Occipital lobe (tissue), 2 donors: Measurements from ENCODE around the gene POC1A. TPM values are rescaled to one million over a fixed set of nuclear protein-coding genes. Genes with fewer than 3 reads are reported as not detected.
A peak's percentile ranks its signal among the peaks of the same experiment; 100 is the strongest.

Experiments
- DNase-seq: peaks from one replicate; lab custom pipeline; 2025; lab: John Stamatoyannopoulos, UW
- total RNA-seq: library from RNA; depleted of rRNA; stranded (reverse); fragments of >200 nt; gene quantifications from one replicate; pipeline ENCODE4 v1.2.3, GENCODE V29; 2014

POC1A gene
- 3.1 TPM for total RNA-seq

GRCh38 chr3:52154135-52155094 lies at the start of gene POC1A:
POC1A (minus strand) TSS chr3:52154423; CDS start chr3:52154372, 51 bp downstream.
- peak; percentile 94 for DNase-seq

GRCh38 chr3:52203701-52204100 lies 49.5 kb upstream of the POC1A start:
- DNase-seq = no peak

- DNase-seq = no peak
Observed at GRCh38 chr3:52202384-52203077, 48.3 kb upstream of the POC1A start.

GRCh38 chr3:52200981-52201679 lies 46.9 kb upstream of the POC1A start:
- DNase-seq = no peak

GRCh38 chr3:52198643-52199608 lies 44.7 kb upstream of the POC1A start:
- DNase-seq = no peak

GRCh38 chr3:52197842-52198625 lies 43.8 kb upstream of the POC1A start, which contains the start of gene ALAS1:
ALAS1 (plus strand) TSS chr3:52198160; CDS start chr3:52199242, 1,082 bp downstream.
- peak; percentile 80 for DNase-seq

- no peak for DNase-seq
Observed at GRCh38 chr3:52197499-52197841, 43.2 kb upstream of the POC1A start.

- DNase-seq = no peak
Observed at GRCh38 chr3:52196977-52197376, 42.8 kb upstream of the POC1A start.

GRCh38 chr3:52195823-52196331 lies 41.7 kb upstream of the POC1A start:
- DNase-seq = no peak

- no peak for DNase-seq
Observed at GRCh38 chr3:52195291-52195597, 41.0 kb upstream of the POC1A start.

GRCh38 chr3:52194485-52195290 lies 40.5 kb upstream of the POC1A start:
- no peak for DNase-seq

- peak; percentile 80 for DNase-seq
Observed at GRCh38 chr3:52193065-52193464, 38.8 kb upstream of the POC1A start.

- DNase-seq = no peak
Observed at GRCh38 chr3:52191663-52192062, 37.4 kb upstream of the POC1A start.

GRCh38 chr3:52190294-52191074 lies 36.3 kb upstream of the POC1A start:
- no peak for DNase-seq

- no peak for DNase-seq
Observed at GRCh38 chr3:52188556-52188955, 34.3 kb upstream of the POC1A start.

GRCh38 chr3:52186729-52187128 lies 32.5 kb upstream of the POC1A start:
- no peak for DNase-seq

- DNase-seq = no peak
Observed at GRCh38 chr3:52185837-52186236, 31.6 kb upstream of the POC1A start.

GRCh38 chr3:52185311-52185710 lies 31.1 kb upstream of the POC1A start:
- DNase-seq = no peak
